ENCODE measurements around the gene HCAR2. TPM values are rescaled to one million over a fixed set of nuclear protein-coding genes. Genes with fewer than 3 reads are reported as not detected.
A peak's percentile ranks its signal among the peaks of the same experiment; 100 is the strongest.
"Not testable (repeated sequence)": the region's sequence is repeated elsewhere in the genome, so short reads cannot be mapped to it uniquely, and the experiment has no call there.

Gene HCAR2
- total RNA-seq, 1 donor from 2014 or later, result not detected

GRCh38 chr12:122665349-122665748 lies 37.8 kb downstream of the HCAR2 start:
- DNase-seq (ENCODE audit: low read depth), result no peak

DNA sequence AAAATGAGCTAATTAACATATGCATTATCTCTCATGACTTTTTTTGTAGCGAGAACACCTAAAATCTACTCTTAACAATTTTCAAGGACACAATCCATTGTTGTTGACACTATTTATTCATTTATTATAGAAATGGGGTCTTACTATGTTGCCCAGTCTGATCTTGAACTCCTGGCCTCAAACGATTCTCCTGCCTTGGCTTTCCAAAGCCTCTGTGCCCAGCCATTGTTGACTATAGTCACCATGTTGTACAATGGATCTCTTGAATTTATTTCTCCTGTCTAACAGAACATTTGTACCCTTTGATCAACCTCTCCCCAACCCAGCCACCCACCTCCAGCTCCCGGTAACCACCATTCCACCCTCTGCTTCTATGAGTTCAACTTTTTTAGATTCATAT lies 41.2 kb downstream of the HCAR2 start:
- DNase-seq (ENCODE audit: low read depth), result no peak

DNA sequence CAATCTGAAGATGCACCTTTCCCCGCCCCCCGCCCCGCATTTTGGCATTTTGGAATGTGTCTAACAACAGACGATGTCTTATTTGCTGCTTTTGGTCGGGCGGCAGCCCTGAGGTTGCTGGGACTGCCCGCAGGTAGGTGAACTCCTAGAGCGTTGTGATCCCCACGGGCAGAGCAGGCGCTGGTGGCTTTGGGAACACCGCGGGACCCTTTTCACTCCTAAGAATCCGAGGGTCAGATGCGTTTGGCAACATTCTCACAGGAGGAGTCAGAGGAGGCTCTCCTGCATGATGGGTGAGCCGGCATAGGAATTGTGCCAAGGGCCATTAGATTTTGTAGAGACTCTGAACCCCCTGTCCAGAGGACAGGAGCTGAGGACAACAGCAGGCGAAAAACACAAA lies 41.9 kb downstream of the HCAR2 start:
- DNase-seq (ENCODE audit: low read depth), result no peak

DNA sequence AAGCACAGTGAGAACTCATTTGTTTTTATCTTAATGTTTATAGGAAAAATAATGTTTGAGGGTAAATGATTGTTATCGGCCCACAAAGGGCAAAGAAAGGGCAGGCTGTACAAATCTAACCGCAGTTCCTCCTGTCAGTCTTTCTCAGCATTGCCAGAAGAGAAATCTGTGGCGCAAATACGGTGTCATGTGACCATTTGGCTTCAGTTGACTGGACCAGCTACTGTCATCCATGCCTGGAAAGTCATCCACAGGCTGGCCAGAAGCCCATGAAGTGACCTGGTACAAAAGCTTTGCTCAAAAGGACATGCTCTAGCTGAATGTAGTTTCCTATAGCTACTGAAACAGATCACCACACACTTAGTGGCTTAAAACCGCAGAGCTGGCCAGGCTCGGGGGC lies 43.6 kb downstream of the HCAR2 start:
- peak; percentile 66 for DNase-seq (ENCODE audit: low read depth)

- DNase-seq (ENCODE audit: low read depth), result no peak
Measured at GRCh38 chr12:122656298-122656697, 46.9 kb downstream of the HCAR2 start.

DNA sequence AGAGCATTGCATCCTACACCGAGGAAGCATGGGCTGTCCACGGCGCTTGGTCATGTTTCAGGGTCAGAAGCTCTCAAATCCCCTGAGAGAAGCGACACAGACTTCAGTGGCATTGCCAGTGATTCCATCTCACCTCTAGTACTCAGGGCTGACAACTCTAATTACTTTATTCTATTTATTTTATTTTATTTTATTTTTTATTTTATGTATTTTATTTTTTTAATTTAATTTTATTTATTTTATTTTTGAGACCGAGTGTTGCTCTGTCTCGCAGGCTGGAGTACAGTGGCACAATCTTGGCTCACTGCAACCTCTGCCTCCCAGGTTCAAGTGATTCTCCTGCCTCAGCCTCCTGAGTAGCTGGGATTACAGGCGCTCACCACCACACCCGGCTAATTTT lies 49.9 kb downstream of the HCAR2 start:
- not testable (repeated sequence) for DNase-seq (ENCODE audit: low read depth)

- no peak for DNase-seq (ENCODE audit: low read depth)
Measured at GRCh38 chr12:122651520-122652224, 51.5 kb downstream of the HCAR2 start.

Other genes with a start within 250 kb of the HCAR2 start
- 16.5 and 27.2 TPM in 2 replicates for gene ZCCHC8, start 202.4 kb downstream of the HCAR2 start, total RNA-seq
- 30.4 and 66.5 TPM in 2 replicates for gene RSRC2, start 176.4 kb downstream of the HCAR2 start, total RNA-seq
- gene KNTC1, start 176.1 kb downstream of the HCAR2 start, total RNA-seq, result 11.8 and 26.2 TPM in 2 replicates
- gene HCAR3, start 13.5 kb upstream of the HCAR2 start, total RNA-seq, result not detected in 2 replicates
- 0.60 and 0.87 TPM in 2 replicates for gene HCAR1, start 27.5 kb upstream of the HCAR2 start, total RNA-seq
- 46.7 and 64.9 TPM in 2 replicates for gene DENR, start 49.5 kb upstream of the HCAR2 start, total RNA-seq
- 0.65 and 1.2 TPM in 2 replicates for gene CCDC62, start 71.2 kb upstream of the HCAR2 start, total RNA-seq
- 90.6 and 93.9 TPM in 2 replicates for gene HIP1R, start 132.1 kb upstream of the HCAR2 start, total RNA-seq
- gene VPS37B, start 192.8 kb upstream of the HCAR2 start, total RNA-seq, result 14.1 and 25.8 TPM in 2 replicates

Measured in renal cortical epithelial cell (primary cell).